PC-3 (cell line): ENCODE results near the gene GUCY2D.

Experiments
- CTCF ChIP-seq: fragments of 300-600 bp; sonication (generic); conservative IDR thresholded peaks from 2 replicates; pipeline ENCODE4 v1.5.1; 2017; ENCODE audit warnings: antibody characterized with exemption, low read depth, mild to moderate bottlenecking, low read length
- EZH2phosphoT487 ChIP-seq: fragments of 300-600 bp; sonication (generic); IDR thresholded peaks from 2 replicates; pipeline ENCODE4 v1.6.1; 2018; ENCODE audit warnings: mild to moderate bottlenecking, antibody characterized with exemption, low read length, borderline replicate concordance

DNA sequence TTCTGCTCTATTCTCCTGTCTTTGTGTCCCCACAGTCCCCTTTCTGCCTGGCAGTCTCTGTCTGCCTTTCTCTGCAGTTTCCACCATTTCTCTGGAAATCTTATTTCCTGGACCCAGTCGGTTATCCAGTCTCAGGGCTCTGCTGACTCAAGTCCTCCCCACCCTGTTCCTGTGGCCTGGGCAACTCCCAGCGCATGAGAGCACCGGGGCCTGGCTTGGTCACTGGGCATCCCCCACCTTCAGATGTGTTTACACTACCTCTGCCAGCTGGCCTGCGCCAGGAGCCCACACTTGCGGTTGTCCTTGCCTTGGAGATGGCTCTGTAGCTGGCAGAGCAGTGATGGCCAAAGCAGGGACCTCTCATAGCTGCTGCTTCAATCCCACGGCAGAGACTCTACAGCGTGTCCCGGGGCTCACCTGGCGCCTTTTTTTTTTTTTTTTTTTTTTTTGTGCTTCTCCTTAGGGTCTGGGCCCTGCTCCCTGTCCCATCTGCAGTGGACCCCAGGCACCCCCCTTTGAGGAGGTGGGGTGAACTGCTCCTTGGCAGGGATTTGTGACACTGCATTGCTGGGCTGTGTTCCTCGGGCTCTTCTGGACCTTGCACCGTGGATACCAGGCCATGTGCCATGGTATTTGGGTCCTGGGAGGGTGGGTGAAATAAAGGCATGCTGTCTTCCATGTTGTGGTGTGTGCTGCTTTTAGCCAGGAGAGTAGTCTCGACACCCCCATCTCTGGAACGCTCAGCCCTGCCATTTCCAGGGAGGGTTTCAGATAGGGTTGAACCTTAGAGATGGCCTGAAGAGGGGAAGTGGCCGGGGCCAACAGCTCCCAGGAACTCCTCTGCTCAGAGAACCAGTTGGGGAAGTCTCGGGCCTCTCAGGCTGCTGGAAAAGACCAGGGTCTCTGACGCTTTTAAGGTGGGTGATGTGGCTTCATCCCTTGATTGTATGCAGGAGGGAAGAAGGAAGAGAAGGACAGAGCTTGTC, 17.5 kb downstream of the GUCY2D start:
- no peak for TF ChIP-seq CTCF
- no peak for TF ChIP-seq EZH2phosphoT487
